Measurements from ENCODE around the gene ASB1. TPM values are rescaled to one million over a fixed set of nuclear protein-coding genes. Genes with fewer than 3 reads are reported as not detected.
A peak's percentile ranks its signal among the peaks of the same experiment; 100 is the strongest.

ASB1 gene
- total RNA-seq, 2 donors from 2014 or later, result 6.6 to 9.9 TPM

DNA sequence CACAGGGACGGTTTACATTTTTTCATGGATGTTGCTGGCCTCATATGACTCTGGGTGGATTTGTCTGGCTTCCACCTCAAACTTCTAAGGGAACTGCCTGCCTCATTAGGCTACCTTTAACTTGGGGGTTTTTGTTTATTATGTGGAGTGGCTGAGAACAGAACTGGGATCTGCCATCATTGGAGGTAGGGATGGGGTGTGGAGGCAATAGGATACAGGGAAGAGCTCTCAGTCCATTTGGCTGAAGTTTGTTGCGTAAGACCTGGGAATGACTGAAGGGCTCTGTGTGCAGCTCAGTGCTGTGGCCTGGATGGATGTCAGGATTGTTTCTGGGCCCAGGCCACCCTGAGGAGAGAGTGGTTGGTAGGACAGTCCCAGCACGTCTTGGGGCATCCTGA lies 31.2 kb downstream of the ASB1 start:
- DNase-seq, result no peak
- intact Hi-C loops (cut with DNase I), result no loop called here
- Histone ChIP-seq H3K4me3 (no peak overlapping the region), H3K9me3 (no peaks in the 10 kb centered on the region), H3K36me3 (replicated peaks in 1 of 2; ENCODE audit: insufficient read depth in 1 of 2, low read depth in 2 of 2) (no peaks in the 10 kb centered on the region), H3K27me3 (no peaks in the 10 kb centered on the region), H3K4me1 (no peaks in the 10 kb centered on the region), H3K27ac (no peak overlapping the region)
- TF ChIP-seq CTCF (IDR thresholded peaks at IDR 0.05), result no peak
- no peak for TF ChIP-seq POLR2A (IDR thresholded peaks at IDR 0.05)
- WGBS, 2 donors, result 86 to 97% methylated on average over 3 of the region's 3 CpGs
- ATAC-seq, result no peak

DNA sequence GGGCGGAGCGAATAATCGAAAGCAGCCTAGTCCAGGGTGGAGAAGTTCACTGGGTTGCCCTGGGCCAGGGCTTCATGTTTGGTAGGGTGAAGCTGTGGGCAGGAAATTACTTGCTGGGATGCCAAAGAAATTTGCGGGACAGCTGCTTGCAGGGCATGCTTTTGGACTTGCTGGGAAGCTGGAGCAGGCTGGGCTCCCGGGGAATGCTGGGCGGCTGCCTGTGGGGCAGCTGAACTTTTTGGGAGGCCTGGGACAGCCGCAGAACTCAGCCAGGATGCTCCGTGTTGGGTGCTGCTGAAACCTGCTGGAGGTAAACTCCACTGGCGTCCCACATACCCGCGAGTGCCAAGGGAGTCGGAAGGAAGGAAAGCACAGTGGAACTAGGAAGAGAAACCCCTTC lies 31.9 kb downstream of the ASB1 start:
- Histone ChIP-seq H3K9me3 (no peaks in the 10 kb centered on the region), H3K4me3 (no peak overlapping the region), H3K27me3 (no peaks in the 10 kb centered on the region), H3K27ac (no peak overlapping the region), H3K36me3 (replicated peaks in 1 of 2; ENCODE audit: insufficient read depth in 1 of 2, low read depth in 2 of 2) (no peaks in the 10 kb centered on the region), H3K4me1 (no peaks in the 10 kb centered on the region)
- DNase-seq (no peak), ATAC-seq (no peak)
- 68 to 75% methylated on average over 12 of the region's 12 CpGs for WGBS, 2 donors
- intact Hi-C loops (cut with DNase I), result no loop called here
- TF ChIP-seq POLR2A (IDR thresholded peaks at IDR 0.05) (no peak), CTCF (IDR thresholded peaks at IDR 0.05) (no peak)

DNA sequence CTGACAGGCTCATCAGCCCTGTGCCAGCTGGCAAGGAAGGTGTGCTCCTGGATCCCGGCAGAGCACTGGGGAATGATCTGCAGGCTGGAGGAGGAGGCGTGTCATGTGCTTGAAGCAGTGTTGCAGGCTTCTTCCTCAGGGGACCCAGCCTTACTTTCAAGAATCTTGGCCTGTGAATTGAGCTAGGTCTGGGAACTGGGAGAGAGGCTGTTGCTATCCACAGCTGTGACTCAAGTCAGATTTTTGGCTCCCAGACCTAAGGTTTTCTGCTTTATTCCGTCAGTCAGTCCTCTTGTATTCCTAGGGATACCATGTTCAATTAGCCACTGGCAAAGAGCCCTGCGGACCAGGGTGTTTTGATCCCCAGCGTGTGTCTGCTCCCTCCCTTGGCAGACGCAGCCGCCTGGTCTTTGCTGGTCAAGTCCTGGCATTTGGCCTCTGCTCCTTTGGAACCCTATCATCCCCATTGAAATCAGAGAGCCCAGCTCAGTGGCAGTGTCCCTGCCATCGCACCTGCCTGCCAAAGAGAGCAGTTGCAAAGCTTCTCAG lies 32.4 kb downstream of the ASB1 start:
- no peaks in the 10 kb centered on the region for H3K27me3 ChIP-seq
- TF ChIP-seq POLR2A (IDR thresholded peaks at IDR 0.05) (no peak), CTCF (IDR thresholded peaks at IDR 0.05) (no peak)
- H3K36me3 ChIP-seq (replicated peaks in 1 of 2; ENCODE audit: insufficient read depth in 1 of 2, low read depth in 2 of 2), result no peaks in the 10 kb centered on the region
- no peaks in the 10 kb centered on the region for H3K9me3 ChIP-seq
- intact Hi-C loops (cut with DNase I), result no loop called here
- ATAC-seq, result peak; percentile 59
- WGBS, 2 donors, result 22 to 67% methylated on average over 4 to 8 of the region's 8 CpGs
- H3K27ac ChIP-seq, result no peak overlapping the region
- DNase-seq, result peak in 3 of 4 donors; percentile 54 to 71 (median 55)
- H3K4me1 ChIP-seq, result no peaks in the 10 kb centered on the region
- H3K4me3 ChIP-seq, result no peak overlapping the region

DNA sequence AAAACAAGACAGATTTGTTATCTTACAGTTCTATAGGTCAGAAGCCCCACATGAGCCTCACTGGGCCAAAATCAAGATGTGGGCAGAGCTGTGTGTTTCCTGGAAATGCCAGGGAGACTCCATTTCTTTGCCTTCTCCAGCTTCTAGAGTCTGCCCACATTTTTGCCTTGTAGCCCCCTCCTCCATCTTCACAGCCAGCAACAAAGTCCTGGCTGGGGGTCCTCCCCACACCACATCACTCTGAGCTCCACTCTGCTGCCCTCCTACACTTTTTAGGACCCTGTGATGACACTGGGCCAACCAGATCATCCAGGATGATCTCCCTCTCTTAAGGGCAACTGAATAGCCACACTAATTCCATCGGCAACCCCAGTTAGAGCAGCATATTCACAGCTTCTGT lies 34.3 kb downstream of the ASB1 start:
- Histone ChIP-seq H3K27ac (no peak overlapping the region), H3K4me1 (no peaks in the 10 kb centered on the region), H3K36me3 (replicated peaks in 1 of 2; ENCODE audit: insufficient read depth in 1 of 2, low read depth in 2 of 2) (no peaks in the 10 kb centered on the region), H3K27me3 (no peaks in the 10 kb centered on the region), H3K9me3 (no peaks in the 10 kb centered on the region), H3K4me3 (no peak overlapping the region)
- TF ChIP-seq POLR2A (IDR thresholded peaks at IDR 0.05) (no peak), CTCF (IDR thresholded peaks at IDR 0.05) (no peak)
- ATAC-seq (no peak), DNase-seq (no peak)
- WGBS, 2 donors, result 85 to 100% methylated on average over 1 of the region's 1 CpG
- intact Hi-C loops (cut with DNase I), result loop anchor here (10.0 kb wide), 1 partner anchor 96 kb away; no protein-coding TSS in a partner anchor

DNA sequence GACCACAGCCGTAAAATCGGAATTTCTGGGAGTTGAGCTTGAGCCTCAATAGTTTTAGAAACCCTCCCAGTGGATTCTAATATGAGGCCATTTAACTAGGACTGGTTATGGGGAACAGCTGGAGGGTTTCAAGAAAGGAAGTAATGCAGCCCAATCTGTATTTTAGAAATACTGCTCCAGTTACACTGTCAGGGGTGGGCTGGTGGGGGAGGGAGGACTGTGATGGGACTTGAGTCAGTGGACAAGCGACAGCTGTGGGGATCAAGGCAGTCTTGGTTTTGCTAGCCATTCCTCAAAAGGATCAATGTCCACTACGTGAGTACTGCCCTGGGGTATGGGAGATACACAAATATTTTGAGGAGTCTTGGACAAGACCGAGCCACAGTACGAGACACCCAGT lies 34.8 kb downstream of the ASB1 start:
- Histone ChIP-seq H3K27ac (no peak overlapping the region), H3K4me1 (no peaks in the 10 kb centered on the region), H3K36me3 (replicated peaks in 1 of 2; ENCODE audit: insufficient read depth in 1 of 2, low read depth in 2 of 2) (no peaks in the 10 kb centered on the region), H3K4me3 (no peak overlapping the region), H3K9me3 (no peaks in the 10 kb centered on the region), H3K27me3 (no peaks in the 10 kb centered on the region)
- no peak for ATAC-seq
- intact Hi-C loops (cut with DNase I), result loop anchor here (10.0 kb wide), 1 partner anchor 97 kb away; no protein-coding TSS in a partner anchor
- TF ChIP-seq POLR2A (IDR thresholded peaks at IDR 0.05) (no peak), CTCF (IDR thresholded peaks at IDR 0.05) (no peak)
- WGBS, 2 donors, result 73 to 93% methylated on average over 6 of the region's 6 CpGs
- DNase-seq, result no peak

Measured in body of pancreas (tissue), 4 donors.